Stomach (tissue), 9 donors: ENCODE measurements around the gene CMTR1. TPM values are rescaled to one million over a fixed set of nuclear protein-coding genes. Genes with fewer than 3 reads are reported as not detected.
A peak's percentile ranks its signal among the peaks of the same experiment; 100 is the strongest.

Experiments
- DNase-seq, 2 donors: peaks; one replicate each; pipeline versions ENCODE4 v3.0.0 to v3.0.0-alpha.2; 2013 to 2019
- H3K27ac ChIP-seq, 5 donors: fragments of 200-600 bp in 4 of 5; sonication (generic) in 4 of 5; one replicate each; pipeline ENCODE4 v1.5.1; 2013 to 2019; ENCODE audit warnings: mild to moderate bottlenecking in 1 of 5, moderate library complexity in 1 of 5
- H3K27me3 ChIP-seq, 3 donors: fragments of 200-600 bp; sonication (generic); one replicate each; pipeline ENCODE4 v1.5.1; 2017 to 2019; ENCODE audit warnings: mixed run types in 1 of 3
- H3K36me3 ChIP-seq, 4 donors: fragments of 200-600 bp; sonication (generic); 1 replicate in 3 of 4; 2 replicates in 1 of 4; pipeline ENCODE4 v1.5.1; 2016 to 2019
- H3K4me1 ChIP-seq, 4 donors: fragments of 200-600 bp; sonication (generic); one replicate each; pipeline ENCODE4 v1.5.1; 2016 to 2019
- H3K4me3 ChIP-seq, 4 donors: fragments of 200-600 bp; sonication (generic) in 3 of 4; one replicate each; pipeline ENCODE4 v1.5.1; 2016 to 2019; ENCODE audit warnings: mild to moderate bottlenecking in 1 of 4
- H3K9me3 ChIP-seq, 4 donors: fragments of 200-600 bp; sonication (generic); one replicate each; pipeline ENCODE4 v1.5.1; 2016 to 2019
- EP300 ChIP-seq: sonication (generic); formaldehyde crosslinking; IDR thresholded peaks from one replicate; pipeline ENCODE4 v1.6.1; 2017; ENCODE audit warnings: antibody characterized with exemption
- POLR2A ChIP-seq, 4 donors: fragments of 450-650 bp; IDR thresholded peaks; one replicate each; pipeline ENCODE4 v1.6.1; 2016; ENCODE audit warnings: antibody characterized with exemption in 4 of 4, control low read depth in 2 of 4, mild to moderate bottlenecking in 1 of 4, moderate library complexity in 1 of 4
- POLR2AphosphoS5 ChIP-seq, 3 donors: sonication (generic); formaldehyde crosslinking; IDR thresholded peaks; one replicate each; pipeline ENCODE4 v1.6.1; 2016; ENCODE audit warnings: antibody characterized with exemption in 3 of 3
- WGBS, 5 donors: extraction: QIAGEN DNeasy Blood & Tissue Kit in 3 of 5; methylation state at CpG; one replicate each; pipeline versions ENCODE4 v1.1.5 to v1.1.7; 2013 to 2018; 5-methylcytosine and 5-hydroxymethylcytosine counted together
- intact Hi-C: fragments of 100-400 bp; cut with DNase I; formaldehyde crosslinking; loops from one replicate; pipeline ENCODE4 v1.15.1; 2023; ENCODE audit warnings: low total_unique reads
- polyA plus RNA-seq, 3 donors: library from polyadenylated mRNA; stranded (reverse); fragments of 200-250 nt; gene quantifications; one replicate each; pipeline ENCODE4 v1.2.3, GENCODE V29; 2013
- total RNA-seq, 5 donors: library from RNA; depleted of rRNA; stranded (reverse); fragments of >200 nt; gene quantifications; one replicate each; pipeline versions ENCODE4 v1.1.0 to v1.2.3, GENCODE V29; 2014 to 2016
- TF ChIP-seq, protein P1 (sequence below), 7 experiments: fragments of 450-650 bp in 4 of 7; fragments of 200-600 bp in 3 of 7; sonication (generic) in 3 of 7; IDR thresholded peaks; one replicate each; pipeline ENCODE4 v1.5.1; 2016 to 2019; ENCODE audit warnings: antibody characterized with exemption in 7 of 7, control low read depth in 2 of 7, mild to moderate bottlenecking in 1 of 7
- donor health status: healthy with polysubstance abuse.
- donor health status: Bipolar disorder and iron deficiency.
- donor health status: healthy.

The CMTR1 gene
- total and polyA plus RNA-seq, 8 donors, result 6.3 to 145 (median 24.5) TPM

DNA sequence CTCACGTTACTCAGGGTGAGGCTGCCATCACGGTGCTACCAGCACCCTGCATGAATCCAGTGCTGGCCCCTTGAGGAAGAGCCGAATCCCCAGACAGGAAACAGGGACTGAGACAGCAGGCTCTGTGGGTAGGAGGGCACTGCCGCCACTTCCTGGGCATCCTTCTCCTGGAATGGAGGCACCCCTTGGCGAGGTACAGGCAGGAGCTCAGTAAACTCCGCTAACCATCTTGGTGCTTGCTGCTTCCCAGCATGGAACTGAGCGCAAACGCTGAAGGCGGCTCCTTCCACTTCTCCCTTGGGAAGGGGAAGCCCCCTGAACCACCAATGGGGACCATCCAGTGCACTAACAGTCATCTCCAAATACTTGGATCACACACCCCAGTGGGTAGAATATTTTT is 80.1 kb downstream of the CMTR1 start:
- H3K9me3 ChIP-seq, result no peaks in the 10 kb centered on the region
- intact Hi-C loops, result no loop called here
- 40 to 62% (median 50%) methylated on average over 6 to 9 of the region's 9 CpGs for WGBS, 5 donors
- H3K36me3 ChIP-seq, result no peaks in the 10 kb centered on the region
- H3K4me1 ChIP-seq, result peaks cover 6 to 21% (median 17%) of the 10 kb centered on the region in 4 donors
- H3K27ac ChIP-seq, result no peak overlapping the region
- H3K27me3 ChIP-seq, result peaks cover 0 to 47% (median 24%) of the 10 kb centered on the region in 3 donors
- H3K4me3 ChIP-seq, result no peak overlapping the region
- DNase-seq, result no peak
- no peak for TF ChIP-seq POLR2AphosphoS5 (IDR thresholded peaks at IDR 0.05)
- no peak for TF ChIP-seq EP300
- TF ChIP-seq, protein P1, sequence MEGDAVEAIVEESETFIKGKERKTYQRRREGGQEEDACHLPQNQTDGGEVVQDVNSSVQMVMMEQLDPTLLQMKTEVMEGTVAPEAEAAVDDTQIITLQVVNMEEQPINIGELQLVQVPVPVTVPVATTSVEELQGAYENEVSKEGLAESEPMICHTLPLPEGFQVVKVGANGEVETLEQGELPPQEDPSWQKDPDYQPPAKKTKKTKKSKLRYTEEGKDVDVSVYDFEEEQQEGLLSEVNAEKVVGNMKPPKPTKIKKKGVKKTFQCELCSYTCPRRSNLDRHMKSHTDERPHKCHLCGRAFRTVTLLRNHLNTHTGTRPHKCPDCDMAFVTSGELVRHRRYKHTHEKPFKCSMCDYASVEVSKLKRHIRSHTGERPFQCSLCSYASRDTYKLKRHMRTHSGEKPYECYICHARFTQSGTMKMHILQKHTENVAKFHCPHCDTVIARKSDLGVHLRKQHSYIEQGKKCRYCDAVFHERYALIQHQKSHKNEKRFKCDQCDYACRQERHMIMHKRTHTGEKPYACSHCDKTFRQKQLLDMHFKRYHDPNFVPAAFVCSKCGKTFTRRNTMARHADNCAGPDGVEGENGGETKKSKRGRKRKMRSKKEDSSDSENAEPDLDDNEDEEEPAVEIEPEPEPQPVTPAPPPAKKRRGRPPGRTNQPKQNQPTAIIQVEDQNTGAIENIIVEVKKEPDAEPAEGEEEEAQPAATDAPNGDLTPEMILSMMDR (IDR thresholded peaks at IDR 0.05), result no peak
- no peak for TF ChIP-seq POLR2A (IDR thresholded peaks at IDR 0.05)

DNA sequence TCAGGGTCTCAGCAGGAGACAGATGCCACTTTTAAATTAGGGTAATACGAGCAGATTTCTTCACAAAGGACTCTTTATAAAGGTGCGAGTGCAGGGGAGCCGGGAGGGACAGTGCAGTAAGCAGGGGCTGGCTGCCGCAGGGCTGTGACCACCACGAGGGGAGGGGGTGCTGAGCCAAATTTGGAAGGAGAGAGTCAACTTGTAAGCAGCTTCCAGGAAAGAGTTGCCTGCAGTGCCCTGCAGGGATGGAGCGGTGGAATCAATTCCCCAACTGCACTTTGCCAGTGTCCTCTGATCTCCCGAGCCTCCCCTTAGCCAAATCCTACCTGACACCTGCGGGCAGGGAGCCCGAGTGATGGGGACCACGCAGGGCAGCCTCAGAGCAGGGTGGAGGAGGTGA is 80.6 kb downstream of the CMTR1 start:
- 32 to 56% (median 42%) methylated on average over 10 of the region's 10 CpGs for WGBS, 5 donors
- Histone ChIP-seq H3K27me3 (peaks cover 0 to 47% (median 24%) of the 10 kb centered on the region in 3 donors), H3K9me3 (no peaks in the 10 kb centered on the region), H3K36me3 (no peaks in the 10 kb centered on the region), H3K4me1 (peaks cover 6 to 21% (median 17%) of the 10 kb centered on the region in 4 donors), H3K4me3 (no peak overlapping the region), H3K27ac (no peak overlapping the region)
- TF ChIP-seq EP300, result no peak
- intact Hi-C loops, result no loop called here
- no peak for DNase-seq

DNA sequence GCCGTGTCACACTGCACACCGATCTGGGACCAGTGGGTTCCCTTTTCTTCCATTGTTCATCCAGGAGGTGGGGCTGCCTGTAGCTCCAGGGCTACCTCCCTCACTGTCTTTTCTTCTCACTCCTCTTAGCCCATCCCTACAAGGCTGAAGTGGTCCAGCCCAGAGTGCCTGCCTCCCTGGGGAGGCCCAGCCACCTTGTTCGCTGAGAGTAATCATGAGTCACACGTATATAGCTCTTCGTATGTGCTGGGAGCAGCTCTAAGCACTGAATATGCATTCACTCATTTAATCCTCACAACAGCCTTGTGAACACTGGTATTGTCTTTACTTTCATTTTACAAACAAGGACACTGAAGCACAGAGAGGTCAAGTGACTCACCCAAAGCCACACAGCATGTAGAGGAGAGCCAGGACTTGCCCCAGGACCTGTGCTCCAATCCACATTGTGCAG is 81.3 kb downstream of the CMTR1 start:
- Histone ChIP-seq H3K27ac (peak overlapping the region in 1 of 5 donors; percentile 18), H3K4me1 (peaks cover 6 to 21% (median 17%) of the 10 kb centered on the region in 4 donors), H3K4me3 (no peak overlapping the region), H3K9me3 (peaks cover 0 to 6% (median 0%) of the 10 kb centered on the region in 4 donors), H3K36me3 (no peaks in the 10 kb centered on the region), H3K27me3 (peaks cover 0 to 47% (median 24%) of the 10 kb centered on the region in 3 donors)
- TF ChIP-seq POLR2A (IDR thresholded peaks at IDR 0.05), result no peak
- intact Hi-C loops, result no loop called here
- WGBS, 5 donors, result 66 to 85% (median 70%) methylated on average over 5 of the region's 5 CpGs
- DNase-seq, result no peak

DNA sequence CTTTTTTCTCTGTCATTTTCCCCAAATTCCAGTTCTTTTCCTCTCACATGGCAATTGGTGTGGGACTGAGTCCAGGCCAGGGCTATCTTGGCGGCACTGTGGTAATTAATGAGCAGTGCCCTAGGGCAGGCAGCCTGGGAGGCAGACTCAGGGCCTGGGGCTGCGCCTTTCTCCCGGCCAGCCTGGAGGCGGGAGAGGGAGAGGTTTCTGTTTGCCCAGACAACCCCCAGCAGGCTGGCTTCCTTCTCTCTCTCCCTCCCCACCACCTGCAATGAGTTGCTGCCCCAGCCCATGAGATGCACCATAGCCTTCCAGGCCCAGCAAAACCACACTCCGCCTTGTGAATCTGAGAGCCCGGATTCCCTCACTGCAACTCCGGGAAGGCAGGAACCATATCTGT is 81.8 kb downstream of the CMTR1 start:
- TF ChIP-seq POLR2A (IDR thresholded peaks at IDR 0.05) (no peak), EP300 (no peak), POLR2AphosphoS5 (IDR thresholded peaks at IDR 0.05) (no peak)
- TF ChIP-seq, protein P1 (IDR thresholded peaks at IDR 0.05), result no peak
- H3K36me3 ChIP-seq, result no peaks in the 10 kb centered on the region
- intact Hi-C loops, result no loop called here
- 71 to 81% (median 77%) methylated on average over 7 of the region's 7 CpGs for WGBS, 5 donors
- no peak for DNase-seq
- peaks cover 0 to 47% (median 24%) of the 10 kb centered on the region in 3 donors for H3K27me3 ChIP-seq
- H3K9me3 ChIP-seq, result peaks cover 0 to 7% (median 0%) of the 10 kb centered on the region in 4 donors
- H3K4me3 ChIP-seq, result no peak overlapping the region
- peak overlapping the region in 1 of 5 donors; percentile 18 for H3K27ac ChIP-seq
- peaks cover 6 to 21% (median 17%) of the 10 kb centered on the region in 4 donors for H3K4me1 ChIP-seq

DNA sequence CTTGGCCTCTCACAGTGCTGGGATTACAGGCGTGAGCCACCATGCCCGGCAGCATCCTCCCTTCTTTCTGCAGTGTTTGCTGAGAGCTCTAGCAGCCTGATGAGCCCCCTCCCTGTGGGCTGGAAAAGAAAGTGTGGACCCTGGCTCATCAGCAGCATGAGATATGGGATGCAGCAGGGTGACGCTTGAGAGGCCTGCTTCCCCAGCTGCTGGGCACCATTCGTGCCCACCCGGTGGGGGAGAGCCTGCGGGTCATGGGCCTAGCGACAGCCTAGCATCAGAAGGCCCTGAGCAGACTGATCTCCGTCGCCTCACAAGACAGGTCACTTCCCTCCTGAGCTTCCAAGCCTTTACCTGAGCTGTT is 82.7 kb downstream of the CMTR1 start:
- intact Hi-C loops, result no loop called here
- Histone ChIP-seq H3K27me3 (peaks cover 0 to 48% (median 24%) of the 10 kb centered on the region in 3 donors), H3K9me3 (peaks cover 0 to 7% (median 0%) of the 10 kb centered on the region in 4 donors), H3K4me3 (peak overlapping the region in 2 of 4 donors; percentile 7 to 14), H3K36me3 (no peaks in the 10 kb centered on the region), H3K27ac (peak overlapping the region; percentile 3 to 68 (median 53)), H3K4me1 (peaks cover 6 to 21% (median 17%) of the 10 kb centered on the region in 4 donors)
- TF ChIP-seq, protein P1 (IDR thresholded peaks at IDR 0.05), result no peak
- no peak for TF ChIP-seq EP300
- TF ChIP-seq POLR2A (IDR thresholded peaks at IDR 0.05), result no peak
- TF ChIP-seq POLR2AphosphoS5 (IDR thresholded peaks at IDR 0.05), result no peak
- DNase-seq, result no peak
- 45 to 68% (median 57%) methylated on average over 9 of the region's 9 CpGs for WGBS, 5 donors
